A549 (cell line): ENCODE results near the gene DOLPP1.

Experiments used
- CHD2 ChIP-seq: fragments of 150-350 bp; IDR thresholded peaks from 2 replicates; pipeline ENCODE4 v1.6.1; 2014; ENCODE audit warnings: low read length; ENCODE audit not compliant: partially characterized antibody
- CHD4 ChIP-seq: fragments of 200-600 bp; sonication (generic); IDR thresholded peaks from 2 replicates; pipeline ENCODE4 v1.6.1; 2016; ENCODE audit warnings: antibody characterized with exemption, mild to moderate bottlenecking, borderline replicate concordance
- CTCF ChIP-seq: fragments of >200 bp; sonication (Bioruptor Twin); formaldehyde crosslinking; IDR thresholded peaks from 3 replicates; pipeline ENCODE4 v1.5.1; 2016
- ELK1 ChIP-seq: fragments of 150-350 bp; IDR thresholded peaks from 2 replicates; pipeline ENCODE4 v1.6.1; 2014; ENCODE audit warnings: low read depth, mild to moderate bottlenecking, low read length
- EP300 ChIP-seq, 2 experiments: fragments of >200 bp; sonication (Bioruptor Twin); formaldehyde crosslinking; IDR thresholded peaks; 2 replicates in 1 of 2; 3 replicates in 1 of 2; pipeline ENCODE4 v1.6.1; 2016 to 2017
- ESRRA ChIP-seq: fragments of 150-350 bp; IDR thresholded peaks from 2 replicates; pipeline ENCODE4 v1.6.1; 2014; ENCODE audit warnings: mild to moderate bottlenecking, low read length, borderline replicate concordance
- POLR2A ChIP-seq: IDR thresholded peaks from 2 replicates; pipeline ENCODE4 v1.6.1; 2012; ENCODE audit warnings: mild to moderate bottlenecking, low read length
- RAD21 ChIP-seq, 2 experiments: fragments of >200 bp in 1 of 2; sonication (Bioruptor Twin) in 1 of 2; formaldehyde crosslinking in 1 of 2; IDR thresholded peaks in 1 of 2; conservative IDR thresholded peaks in 1 of 2; 2 replicates in 1 of 2; 3 replicates in 1 of 2; pipeline ENCODE4 v1.6.1; 2012 to 2018; ENCODE audit warnings: inconsistent platforms in 1 of 2
- RCOR1 ChIP-seq: fragments of 150-350 bp; IDR thresholded peaks from 2 replicates; pipeline ENCODE4 v1.6.1; 2014; ENCODE audit warnings: antibody characterized with exemption, low read length, low read depth
- SREBF2 ChIP-seq: fragments of 450-650 bp; IDR thresholded peaks from 2 replicates; pipeline ENCODE4 v1.6.1; 2014; ENCODE audit warnings: mild to moderate bottlenecking, moderate library complexity

- TF ChIP-seq CTCF (no peak), CHD4 (no peak), CHD2 (no peak), RCOR1 (no peak), ESRRA (no peak), POLR2A (no peak), RAD21 (conservative IDR thresholded peaks at IDR 0.05 in 1 of 2, IDR thresholded peaks at IDR 0.05 in 1 of 2) (no peak), ELK1 (no peak), EP300 (IDR thresholded peaks at IDR 0.05) (no peak), SREBF2 (no peak)
Measured at GRCh38 chr9:129133082-129133481, 52.2 kb downstream of the DOLPP1 start.
